HG03066 (cell line): ENCODE measurements around the gene MRC1.

ENCODE experiments used
- ATAC-seq: cut with Tn5 transposase; IDR thresholded peaks from one replicate; pipeline ENCODE4 v1.9.1; 2021; ENCODE audit warnings: low read depth; ENCODE audit not compliant: unreplicated experiment

Gene MRC1

DNA sequence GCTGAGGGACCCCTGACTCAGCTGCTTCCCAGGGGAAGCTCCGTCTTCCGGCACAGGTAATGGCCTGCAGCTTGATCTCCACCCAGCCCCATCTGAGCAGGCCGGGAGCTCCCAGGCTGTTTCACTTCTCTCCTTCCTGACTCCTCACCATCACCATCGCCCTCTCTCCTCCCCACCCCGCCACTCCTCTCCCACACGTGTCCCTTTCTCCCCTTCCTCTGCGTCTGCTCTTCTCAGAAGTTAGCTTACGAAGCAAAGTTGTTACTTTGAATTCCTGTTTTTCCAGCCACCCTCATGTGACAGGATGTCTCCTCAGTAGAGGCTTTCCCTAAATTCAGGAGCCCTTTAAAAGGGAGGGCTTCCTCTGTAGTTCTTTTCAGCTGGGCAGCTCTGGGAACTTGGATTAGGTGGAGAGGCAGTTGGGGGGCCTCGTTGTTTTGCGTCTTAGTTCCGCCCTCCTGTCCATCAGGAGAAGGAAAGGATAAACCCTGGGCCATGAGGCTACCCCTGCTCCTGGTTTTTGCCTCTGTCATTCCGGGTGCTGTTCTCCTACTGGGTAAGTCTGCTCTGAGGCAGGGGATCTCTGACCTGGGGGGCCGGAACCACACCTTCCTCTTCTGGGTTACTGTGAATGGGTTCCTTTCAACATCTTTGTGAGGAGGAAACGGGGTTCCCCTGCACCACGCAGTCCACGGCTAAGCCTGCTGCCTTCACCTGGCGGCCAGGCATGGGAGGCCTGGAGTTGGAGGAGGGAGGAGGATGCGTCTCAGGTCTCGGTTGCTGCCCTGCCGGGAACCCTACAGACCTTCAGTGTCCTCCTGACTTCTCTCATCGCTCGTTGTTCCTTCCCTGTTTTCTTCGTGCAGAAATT, at the start of gene MRC1:
MRC1 (plus strand) TSS at position 378 of the 871 bp plus-strand sequence; CDS start at position 496, 118 bp downstream.
- ATAC-seq: no peak

DNA sequence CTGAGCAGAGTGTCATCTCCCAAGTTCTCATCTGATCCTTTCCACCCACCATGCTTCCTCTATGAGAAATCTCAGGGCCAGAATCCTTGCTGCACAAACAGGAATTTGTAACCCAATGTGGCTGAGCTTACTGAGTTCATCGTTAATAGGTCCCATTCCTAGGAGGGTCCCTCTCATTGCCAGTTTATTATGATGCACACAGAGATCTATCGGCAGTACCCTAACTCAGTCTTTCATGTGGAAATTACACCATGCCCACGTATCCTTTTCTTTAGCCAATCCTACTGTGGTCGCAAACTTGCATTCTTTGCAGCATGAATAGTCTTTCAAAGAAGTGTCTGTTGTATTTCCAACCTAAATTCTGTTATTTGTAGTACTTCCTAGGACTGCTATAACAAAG, 45.0 kb upstream of the MRC1 start:
- ATAC-seq: no peak

DNA sequence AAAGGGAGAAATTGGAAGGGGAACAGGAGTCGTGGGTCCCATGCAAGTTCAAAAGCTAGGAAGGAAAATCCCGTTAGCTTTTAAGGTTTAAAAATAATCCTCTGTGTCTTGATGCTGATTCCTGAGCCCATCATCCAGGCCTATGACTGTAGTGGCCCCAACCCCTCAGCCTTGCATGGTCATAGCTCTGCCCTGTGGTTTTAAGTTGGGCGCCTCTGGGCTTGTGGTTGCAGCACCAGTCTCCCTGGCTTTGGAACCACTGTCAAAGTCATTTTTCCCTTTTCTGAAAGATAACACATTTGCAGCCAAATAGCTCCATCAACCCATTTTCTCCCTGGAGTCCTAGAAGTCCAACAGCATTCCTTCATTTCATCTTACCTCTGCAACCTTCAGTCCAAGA, 43.5 kb upstream of the MRC1 start:
- no peak for ATAC-seq

DNA sequence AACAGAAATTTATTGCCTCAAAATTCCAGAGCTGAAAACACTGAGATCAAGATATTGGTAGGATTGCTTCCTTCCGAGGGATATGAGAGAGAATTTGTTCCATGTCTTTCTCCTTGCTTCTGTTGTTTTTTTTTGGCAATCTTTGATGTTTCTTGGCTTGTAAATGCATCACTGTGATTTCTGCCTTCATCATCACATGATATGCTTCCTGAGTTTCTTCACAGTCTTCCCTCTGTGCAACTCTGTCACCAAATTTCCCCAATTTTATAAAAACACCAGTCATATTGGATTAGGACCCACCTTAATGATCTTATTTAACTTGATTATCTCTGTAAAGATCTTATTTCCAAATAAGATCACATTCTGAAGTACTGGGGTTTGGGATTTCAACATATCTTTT, 42.4 kb upstream of the MRC1 start:
- no peak for ATAC-seq

DNA sequence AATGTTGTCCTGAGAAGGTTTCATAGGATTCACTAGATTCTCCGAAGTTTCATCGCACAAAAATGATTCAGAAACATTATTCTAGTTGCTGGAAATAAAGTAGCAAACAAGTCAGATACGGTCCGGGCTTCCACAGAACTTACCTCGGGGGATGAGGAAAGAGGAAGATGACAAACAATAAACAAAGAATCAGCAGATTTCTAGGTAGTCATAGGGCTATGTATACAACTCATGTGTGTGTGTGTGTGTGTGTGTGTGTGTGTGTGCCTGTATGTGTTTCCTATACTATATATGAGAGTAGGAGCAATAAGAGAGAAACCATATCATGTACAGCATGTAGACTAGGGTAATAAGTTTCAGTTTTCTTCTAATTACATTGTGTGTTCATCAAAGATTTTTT, 40.7 kb upstream of the MRC1 start:
- ATAC-seq: no peak

DNA sequence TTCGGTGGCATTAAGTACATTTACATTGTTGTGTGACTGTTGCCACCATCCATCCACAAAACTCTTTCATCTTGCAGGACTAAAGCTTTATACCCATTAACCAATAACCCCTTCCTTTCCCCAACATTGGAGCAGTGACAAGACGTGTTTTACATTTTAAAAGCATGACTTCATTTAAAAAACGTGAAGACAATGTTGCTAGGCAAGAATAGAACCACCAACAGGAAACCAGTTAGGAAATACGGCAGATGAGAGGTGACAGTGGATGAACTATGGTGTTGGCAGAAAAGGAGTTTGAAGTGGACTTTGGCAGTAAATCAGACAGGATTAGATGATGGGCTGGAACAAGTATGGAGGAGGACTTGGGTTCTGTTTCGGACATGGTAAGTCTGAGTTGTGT, 40.2 kb upstream of the MRC1 start:
- no peak for ATAC-seq

DNA sequence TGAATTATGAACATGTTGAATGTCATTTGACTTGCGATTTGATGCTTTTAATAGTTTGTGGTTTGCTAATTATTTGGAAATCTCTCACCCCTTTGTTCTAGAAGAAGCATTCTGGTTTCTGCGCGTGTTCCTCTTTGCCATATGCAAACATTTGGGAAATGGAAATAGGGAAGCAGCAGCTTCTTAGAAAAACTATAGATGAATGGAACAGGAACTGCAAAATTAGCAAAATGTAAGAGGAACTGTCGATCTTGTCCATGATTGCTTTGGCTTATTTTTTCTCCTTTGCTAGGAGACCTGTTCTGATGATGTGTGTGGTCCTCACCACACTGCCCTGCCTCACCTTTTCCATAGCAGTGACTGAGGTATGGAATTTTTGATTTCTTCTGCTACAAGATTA, 38.1 kb upstream of the MRC1 start:
- ATAC-seq: no peak

DNA sequence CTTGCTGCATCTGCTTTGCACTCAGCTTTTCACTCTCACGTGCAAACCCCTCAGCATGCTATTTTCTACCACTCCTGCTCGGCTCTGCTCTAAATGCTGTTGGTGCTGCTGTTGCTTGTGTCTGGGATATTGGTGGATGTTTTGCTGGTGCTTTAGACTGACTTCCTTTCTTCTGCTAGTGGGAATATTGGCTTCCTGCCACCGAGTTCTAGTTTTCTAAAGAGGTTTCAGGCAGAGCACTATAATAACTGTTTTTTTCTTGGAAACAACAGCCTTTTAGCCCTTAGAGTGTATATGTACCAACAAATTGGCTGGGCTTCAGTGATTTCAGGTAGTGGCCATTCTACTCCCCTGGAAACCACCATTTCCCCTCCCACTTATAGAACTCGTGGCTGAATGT, 29.4 kb upstream of the MRC1 start:
- ATAC-seq: no peak

DNA sequence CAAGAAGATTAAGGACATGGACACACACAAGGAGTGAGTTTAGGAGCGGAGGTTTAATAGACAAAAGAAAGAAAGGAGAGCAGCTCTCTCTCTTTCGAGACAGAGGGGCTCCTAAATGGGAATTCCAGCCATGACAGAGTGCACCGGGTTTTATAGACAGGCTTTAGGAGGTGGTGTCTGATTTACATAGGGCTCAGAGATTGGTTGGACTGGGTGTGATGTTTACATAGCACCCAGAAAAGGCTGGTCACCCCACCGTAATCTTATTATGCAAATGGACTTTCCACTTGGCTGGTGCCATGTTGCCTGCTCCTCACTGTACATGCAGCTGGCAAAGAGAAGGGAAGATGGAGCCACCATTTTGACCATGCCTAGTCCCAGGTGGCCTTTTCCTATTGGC, 28.4 kb upstream of the MRC1 start:
- ATAC-seq: no peak

DNA sequence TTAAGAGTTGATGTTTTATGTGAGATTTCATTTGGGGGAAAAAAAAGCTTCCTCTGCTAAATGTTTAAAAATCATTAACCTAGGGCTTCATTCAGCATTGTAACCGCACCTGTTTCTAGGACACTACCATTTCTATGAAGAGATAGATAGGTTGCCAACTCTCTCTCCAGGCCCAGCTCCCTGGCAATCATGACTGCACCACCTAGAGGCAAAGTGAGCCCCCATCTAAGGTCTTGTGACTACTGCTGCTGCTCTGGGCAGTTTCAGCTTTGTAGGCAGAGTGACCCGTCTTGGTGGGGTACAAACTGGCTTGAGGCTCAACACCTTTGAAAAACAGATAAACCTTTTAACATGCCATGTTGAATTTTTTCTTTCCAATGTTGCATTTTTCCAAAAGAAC, 27.3 kb upstream of the MRC1 start:
- ATAC-seq: no peak

DNA sequence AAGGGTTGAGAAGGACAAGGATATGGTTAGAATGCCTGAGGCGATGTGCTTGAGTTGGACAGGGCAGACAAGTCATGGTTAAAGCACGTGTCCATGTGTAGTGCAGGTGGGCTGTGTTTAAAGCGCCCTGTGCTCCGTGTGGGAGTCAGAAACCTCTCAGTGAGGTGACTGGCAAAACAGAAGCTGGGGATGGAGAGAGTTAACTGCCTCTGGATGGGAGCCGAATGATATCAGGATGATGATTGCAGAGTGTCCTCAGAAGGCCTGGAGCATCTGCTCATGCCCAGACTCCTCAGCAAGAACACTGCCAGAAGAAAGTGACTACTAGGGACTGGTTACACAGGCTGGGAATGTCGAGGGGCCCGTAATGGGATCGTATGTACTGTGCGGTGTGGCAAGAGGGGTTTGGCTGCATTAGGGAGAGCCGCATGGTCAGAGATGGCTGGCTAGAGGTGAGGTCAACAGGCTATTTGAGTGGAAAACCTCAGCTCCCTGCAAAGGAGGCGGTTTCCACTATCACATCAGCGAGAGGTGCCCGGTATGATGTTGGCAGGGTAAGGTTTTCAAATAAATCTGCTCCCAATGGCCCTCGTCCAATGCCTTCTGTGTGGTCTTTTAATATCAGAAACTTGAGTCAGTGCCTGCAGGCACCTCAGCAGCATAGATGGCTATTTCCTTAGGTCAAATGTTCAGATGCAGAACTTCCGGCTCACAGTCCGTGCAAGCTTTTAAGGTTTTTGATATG, 26.1 kb upstream of the MRC1 start:
- ATAC-seq: no peak

DNA sequence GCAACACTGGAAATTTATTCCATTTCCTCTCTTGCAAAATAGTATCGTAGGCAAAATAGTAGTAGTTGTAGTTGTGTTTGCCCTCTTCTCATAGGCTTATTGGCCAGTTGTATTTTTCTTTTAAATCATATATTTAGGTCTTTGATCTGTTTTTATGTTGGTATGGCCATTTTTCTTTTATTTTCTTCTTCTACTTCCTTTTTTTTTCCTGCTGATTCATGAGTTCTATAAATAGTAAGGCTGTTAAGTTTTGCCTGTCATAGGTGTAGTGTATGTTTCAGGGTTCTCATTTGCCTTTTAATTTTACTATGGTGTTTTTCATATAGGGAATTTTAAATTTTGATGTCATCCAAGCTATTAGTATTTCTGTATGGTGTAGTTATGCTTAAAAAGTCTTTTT, 25.4 kb upstream of the MRC1 start:
- no peak for ATAC-seq

DNA sequence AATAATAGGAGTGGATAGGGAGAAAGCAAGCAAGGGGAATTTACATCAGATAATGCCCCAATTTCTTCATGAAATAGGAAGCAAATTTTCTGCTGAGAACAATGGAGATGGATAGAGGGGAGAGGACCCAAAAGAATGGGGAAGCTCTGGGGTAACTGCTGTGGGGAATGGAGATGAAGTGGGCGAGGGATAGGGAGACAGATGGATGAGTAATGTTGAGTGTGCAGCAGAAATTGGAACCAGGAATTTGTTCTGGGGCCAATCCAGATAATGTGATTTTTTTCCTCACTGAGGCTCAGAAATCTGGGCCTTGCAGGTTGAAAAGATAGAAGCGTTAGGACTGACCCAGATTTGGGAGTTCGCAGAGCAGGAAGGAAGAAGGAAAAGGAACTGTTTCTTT, 24.5 kb upstream of the MRC1 start:
- no peak for ATAC-seq

DNA sequence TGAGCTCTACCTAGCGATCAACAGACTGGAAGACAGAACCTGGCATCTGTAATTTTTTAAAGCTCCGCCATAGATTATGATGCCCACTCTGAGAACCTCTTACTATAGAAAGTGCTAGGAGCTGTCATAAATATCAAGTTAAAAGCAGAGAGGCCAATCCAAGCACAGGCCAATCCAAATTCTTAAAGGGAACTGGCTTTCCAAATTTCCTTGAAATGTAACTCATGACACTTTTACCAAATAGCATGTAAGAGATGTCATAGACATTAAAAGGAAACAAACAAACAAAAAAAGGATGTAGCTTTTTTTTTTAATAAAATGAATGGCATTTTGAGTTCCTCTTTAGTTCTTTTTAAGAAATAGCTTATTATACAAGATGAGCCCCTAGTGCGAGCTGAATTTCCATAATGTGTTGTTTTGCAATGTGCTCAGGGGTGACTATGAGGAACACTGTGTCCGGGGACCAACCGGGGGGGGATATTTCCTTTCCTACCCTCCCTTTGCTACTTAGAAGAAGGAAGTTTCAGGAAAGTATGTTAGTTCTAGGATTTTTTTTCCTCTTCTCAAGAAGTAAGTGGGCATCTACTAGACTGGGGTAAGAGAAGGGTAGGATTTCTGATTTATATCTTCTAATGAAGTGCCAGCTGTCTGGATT, 23.7 kb upstream of the MRC1 start:
- no peak for ATAC-seq

DNA sequence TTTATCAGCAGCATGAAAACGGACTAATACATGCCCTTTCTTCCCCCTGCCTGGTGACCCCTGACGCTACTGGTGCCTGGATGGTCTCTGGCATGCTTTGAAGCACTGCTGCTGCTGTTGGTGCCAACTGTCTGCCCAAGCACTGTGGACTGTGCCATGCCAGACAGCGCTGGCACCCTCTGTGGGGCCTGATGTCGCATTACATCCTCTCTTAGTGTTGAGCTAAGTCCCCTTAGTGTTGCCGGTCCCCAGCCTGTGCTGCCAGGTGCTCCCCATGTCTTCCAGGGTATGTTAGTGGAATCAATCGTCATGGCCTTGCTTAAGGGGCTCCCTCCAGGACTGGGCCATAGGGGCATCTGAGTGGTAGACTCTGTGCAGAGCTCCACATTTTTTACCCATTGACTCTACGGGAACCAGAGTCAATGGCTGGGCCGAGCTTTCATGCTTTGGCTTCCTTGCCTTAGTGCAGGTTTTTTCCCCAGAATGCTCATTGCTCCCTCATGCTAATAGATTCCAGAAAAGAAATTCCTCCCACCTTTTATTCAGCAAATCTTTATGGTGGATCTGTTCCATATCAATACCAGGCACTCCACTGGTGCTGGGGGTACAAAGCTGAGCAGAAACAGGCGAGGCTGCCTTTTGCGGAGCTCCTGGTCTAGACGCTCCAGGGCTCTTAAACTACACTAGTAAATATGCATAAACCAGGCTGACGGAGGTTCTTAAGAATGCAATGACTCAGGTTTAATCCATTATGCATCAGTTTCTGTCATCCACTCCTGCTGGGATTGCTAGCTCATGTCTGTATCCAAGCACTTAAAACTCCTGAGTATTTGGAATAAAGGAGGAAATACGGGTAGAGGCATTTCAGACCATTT, 21.8 kb upstream of the MRC1 start:
- ATAC-seq: no peak

DNA sequence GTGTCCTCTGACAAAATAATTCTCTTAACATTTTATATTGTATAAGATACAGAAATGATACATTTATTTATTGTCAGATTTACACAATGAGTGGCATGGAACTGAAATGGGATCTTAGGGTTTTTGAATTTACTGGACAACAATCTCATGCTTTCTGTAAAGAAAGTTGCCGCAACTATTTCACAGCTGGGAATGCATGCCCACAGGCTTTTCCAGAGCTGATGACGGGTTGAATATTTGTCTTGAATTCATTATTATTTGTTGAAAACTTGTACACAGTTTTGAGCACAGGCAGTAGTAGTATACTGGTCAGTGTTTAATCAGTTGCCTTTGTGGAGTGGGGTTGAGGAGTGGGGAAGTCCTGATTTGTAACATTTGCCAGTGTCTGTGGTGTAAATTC, 20.5 kb upstream of the MRC1 start:
- ATAC-seq: no peak

DNA sequence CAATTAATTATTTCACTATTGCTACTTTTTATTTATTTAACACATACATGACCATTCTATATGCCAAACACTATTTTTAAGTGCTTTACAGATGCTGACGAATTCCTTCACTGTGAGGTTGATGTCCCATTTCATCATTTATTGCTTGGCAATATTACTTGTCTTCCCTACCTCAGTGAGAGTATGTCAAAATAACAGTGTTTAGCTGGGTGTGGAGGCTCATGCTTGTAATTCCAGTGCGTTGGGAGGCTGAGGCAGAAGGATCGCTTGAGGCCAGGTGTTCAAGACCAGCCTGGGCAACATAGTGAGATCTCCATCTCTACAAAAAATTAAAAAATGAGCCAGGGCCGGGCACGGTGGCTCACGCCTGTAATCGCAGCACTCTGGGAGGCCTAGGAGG, 19.8 kb upstream of the MRC1 start:
- no peak for ATAC-seq

DNA sequence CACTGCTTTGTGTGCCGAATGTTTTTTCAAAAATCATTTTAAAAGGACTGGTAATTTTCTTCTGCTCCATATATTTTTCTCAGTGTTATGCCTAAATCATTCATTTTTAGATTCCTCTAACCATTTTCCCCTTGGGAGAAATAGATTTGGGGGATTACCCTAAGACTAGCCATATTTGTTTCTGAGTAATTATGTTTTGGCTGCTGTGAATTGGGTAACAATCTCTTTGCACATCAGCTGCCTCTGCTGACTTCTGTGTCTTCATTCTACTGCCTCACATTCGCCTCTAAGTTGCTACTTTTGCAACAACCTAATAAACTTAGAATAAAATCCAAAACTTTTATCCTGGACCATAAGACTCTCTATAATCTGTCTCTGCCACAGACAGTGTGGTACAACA, 18.5 kb upstream of the MRC1 start:
- ATAC-seq: no peak

DNA sequence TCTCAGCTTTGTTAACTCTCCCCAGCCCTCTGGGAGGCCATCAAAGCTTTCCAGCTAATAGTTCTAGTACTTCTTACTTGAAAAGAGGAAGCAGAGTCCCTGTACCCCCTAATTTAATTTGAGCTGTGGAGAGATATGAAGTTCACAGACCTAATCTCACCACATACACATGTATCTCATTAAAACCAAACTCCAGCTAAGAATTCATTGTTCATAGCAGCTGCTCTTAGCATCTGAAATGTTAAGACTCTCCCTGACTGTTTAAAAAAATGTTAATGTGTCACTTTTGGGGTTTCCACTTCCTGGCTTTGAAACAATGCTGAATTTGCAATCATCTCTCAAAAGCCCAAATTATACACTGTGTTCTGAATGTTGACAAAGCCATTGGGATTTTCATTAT, 16.2 kb upstream of the MRC1 start:
- no peak for ATAC-seq

DNA sequence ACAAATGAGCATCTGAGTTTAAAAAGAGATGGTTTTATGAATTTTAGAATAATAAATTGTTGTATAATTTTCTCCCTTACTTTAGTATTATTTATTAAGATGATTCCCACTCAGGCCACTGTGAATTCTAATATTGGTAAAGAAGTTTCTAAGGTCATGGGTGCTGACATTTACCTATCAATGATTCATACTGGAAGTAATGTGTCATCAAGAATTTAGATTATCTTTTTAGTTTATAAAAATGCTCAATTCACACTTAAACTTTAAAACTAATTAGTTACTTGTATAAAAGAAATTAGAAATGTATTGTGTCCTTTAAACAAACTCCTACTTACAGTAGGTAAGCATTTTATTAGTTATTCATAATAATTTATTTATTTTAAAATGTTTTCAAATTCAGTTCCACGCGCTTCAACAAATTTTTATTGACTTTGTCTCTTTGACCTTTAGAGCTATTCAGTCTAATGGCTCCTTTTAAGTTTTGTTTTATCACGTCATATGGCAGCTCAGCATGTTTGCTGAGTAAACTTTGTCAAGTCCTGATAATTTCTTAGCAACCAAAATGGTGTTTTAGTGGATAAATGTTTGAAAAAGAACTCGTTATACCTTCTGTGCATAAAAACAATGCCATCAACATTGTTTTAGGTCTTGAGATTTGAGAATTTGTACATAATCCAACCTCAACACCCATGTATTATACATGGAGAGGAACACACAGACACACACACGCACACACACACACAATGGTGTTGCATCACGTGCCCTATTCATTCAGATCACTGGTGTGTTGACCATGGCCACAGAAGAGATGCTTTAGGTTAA, 15.1 kb upstream of the MRC1 start:
- no peak for ATAC-seq
